A549 (cell line): ENCODE results near the gene NHLRC1. TPM values are rescaled to one million over a fixed set of nuclear protein-coding genes. Genes with fewer than 3 reads are reported as not detected.

Source experiments
- ATAC-seq, 2 experiments: fragments of 200-7000 bp in 1 of 2; fragments of >200 bp in 1 of 2; cut with Nextera tagmentation in 1 of 2; cut with Tn5 transposase in 1 of 2; 3 replicates each; pipeline versions ENCODE4 v1.8.0 to v1.9.1; 2018 to 2020; ENCODE audit warnings: mild to moderate bottlenecking in 1 of 2, moderate library complexity in 1 of 2
- CTCF ChIA-PET: fragments of 300-600 bp; sonication (Branson Sonifier 250); formaldehyde crosslinking; extraction: SDS; loops from one replicate; lab custom pipeline; 2021; ENCODE audit warnings: antibody characterized with exemption, inconsistent platforms; lab: Yijun Ruan, JAX
- POLR2A ChIA-PET: fragments of 350-600 bp; formaldehyde crosslinking; extraction: SDS; loops from one replicate; lab custom pipeline; 2021; ENCODE audit warnings: antibody characterized with exemption, inconsistent platforms; lab: Yijun Ruan, JAX
- DNase-seq, 2 experiments: peaks; one replicate each; pipeline versions ENCODE4 v3.0.0 to v3.0.0-alpha.2; 2011 to 2016; ENCODE audit warnings: low read depth in 1 of 2, low spot score in 1 of 2
- FAIRE-seq: peaks from 2 replicates; lab custom pipeline; 2011; peaks lifted over from hg19 to GRCh38; lab: Jason Lieb, UNC
- H3K27ac ChIP-seq, 2 experiments: fragments of >200 bp; sonication (Bioruptor Twin); formaldehyde crosslinking; 3 replicates each; pipeline ENCODE4 v1.5.1; 2016 to 2017
- H3K4me1 ChIP-seq: fragments of >200 bp; sonication (Bioruptor Twin); formaldehyde crosslinking; 3 replicates; pipeline ENCODE4 v1.6.1; 2016
- H3K4me2 ChIP-seq: fragments of >200 bp; sonication (Bioruptor Twin); formaldehyde crosslinking; 3 replicates; pipeline ENCODE4 v1.6.1; 2016
- H3K4me3 ChIP-seq: fragments of >200 bp; sonication (Bioruptor Twin); formaldehyde crosslinking; 3 replicates; pipeline ENCODE4 v1.5.1; 2016
- H3K9me3 ChIP-seq: fragments of >200 bp; sonication (Bioruptor Twin); formaldehyde crosslinking; 3 replicates; pipeline ENCODE4 v1.6.1; 2016
- BHLHE40 ChIP-seq: IDR thresholded peaks from 2 replicates; pipeline ENCODE4 v1.6.1; 2012; ENCODE audit warnings: low read depth, low read length, inconsistent platforms
- CBX2 ChIP-seq: fragments of 200-600 bp; sonication (generic); IDR thresholded peaks from 2 replicates; pipeline ENCODE4 v1.6.1; 2016; ENCODE audit warnings: low read depth, mild to moderate bottlenecking, borderline replicate concordance
- E2F6 ChIP-seq: IDR thresholded peaks from 2 replicates; pipeline ENCODE4 v1.6.1; 2012; ENCODE audit warnings: low read depth, borderline replicate concordance
- FOXS1 ChIP-seq: fragments of 250-450 bp; sonication (Bioruptor Pico); IDR thresholded peaks from 2 replicates; pipeline ENCODE4 v1.5.0; 2020; ENCODE audit warnings: mild to moderate bottlenecking, moderate library complexity
- HOXB13 ChIP-seq: fragments of 250-450 bp; sonication (Bioruptor Pico); IDR thresholded peaks from 2 replicates; pipeline ENCODE4 v1.5.0; 2020; ENCODE audit warnings: low read depth, mild to moderate bottlenecking, moderate library complexity
- MAX ChIP-seq: IDR thresholded peaks from 2 replicates; pipeline ENCODE4 v1.6.1; 2012
- MAZ ChIP-seq: fragments of 150-350 bp; IDR thresholded peaks from 2 replicates; pipeline ENCODE4 v1.6.1; 2014; ENCODE audit warnings: antibody characterized with exemption, low read depth, low read length, borderline replicate concordance
- RFX5 ChIP-seq: fragments of 450-650 bp; IDR thresholded peaks from 2 replicates; pipeline ENCODE4 v1.7.1; 2014; ENCODE audit warnings: antibody characterized with exemption, mild to moderate bottlenecking, moderate library complexity
- RNF2 ChIP-seq: fragments of 200-600 bp; sonication (generic); IDR thresholded peaks from 2 replicates; pipeline ENCODE4 v1.6.1; 2016; ENCODE audit warnings: low read depth, mild to moderate bottlenecking, antibody characterized with exemption, moderate library complexity, borderline replicate concordance
- ZNF302 ChIP-seq: fragments of 250-450 bp; sonication (Bioruptor Pico); IDR thresholded peaks from 2 replicates; pipeline ENCODE4 v1.9.0; 2021; ENCODE audit warnings: inconsistent platforms, mild to moderate bottlenecking, moderate library complexity
- WGBS: methylation state at CpG from one replicate; pipeline ENCODE4 v1.1.6; 2017; ENCODE audit errors: missing lambda C conversion rate; 5-methylcytosine and 5-hydroxymethylcytosine counted together
- polyA plus RNA-seq, 4 experiments: library from polyadenylated mRNA; depleted of rRNA in 3 of 4; stranded (reverse); fragments of >200 nt; fragmentation: RNase III in 1 of 4; extraction: RNeasy Plus Mini Kit Qiagen cat#74134 plus additional on column Dnase treatment in 1 of 4; gene quantifications; 2 replicates in 3 of 4; 3 replicates in 1 of 4; pipeline ENCODE4 v1.2.3, GENCODE V29; 2011 to 2017
- TF ChIP-seq, protein P1 (sequence below): fragments of >200 bp; sonication (Bioruptor Twin); formaldehyde crosslinking; IDR thresholded peaks from 3 replicates; pipeline ENCODE4 v1.6.1; 2016
- TF ChIP-seq, protein P2 (sequence below): fragments of 200-600 bp; sonication (generic); IDR thresholded peaks from 2 replicates; pipeline ENCODE4 v1.6.1; 2016; ENCODE audit warnings: antibody characterized with exemption, mild to moderate bottlenecking, moderate library complexity

The NHLRC1 gene
- polyA plus RNA-seq, 2 of the 4 experiments (the other 2 are of a cell fraction): 1.7 to 3.1 TPM

- ChIA-PET CTCF (interaction anchor here (0.7 kb wide), 1 partner anchor 17 kb away, joined by 3 read pairs; no protein-coding TSS in a partner anchor), POLR2A (no interaction called here)
- no peak overlapping the region for H3K4me2 ChIP-seq
- no peak overlapping the region for H3K27ac ChIP-seq
- FAIRE-seq (no peak), DNase-seq (no peak), ATAC-seq (no peak)
- H3K9me3 ChIP-seq: peaks cover 5% of the 10 kb centered on the region; the same call in 1 of the 3 replicates
- TF ChIP-seq ZNF302 (CRISPR knock-in tag) (no peak), RFX5 (no peak), MAZ (no peak), HOXB13 (CRISPR knock-in tag) (no peak), FOXS1 (CRISPR knock-in tag) (no peak), E2F6 (no peak)
- 0 out of 3 replicates have a peak, but pooled peaks cover 2% of the 10 kb centered on the region for H3K4me1 ChIP-seq
- H3K4me3 ChIP-seq: no peak overlapping the region
- 89% methylated on average over 5 of the region's 5 CpGs for WGBS
These were observed 5.3 kb downstream of the NHLRC1 start for GRCh38 chr6:18117136-18117535.

DNA sequence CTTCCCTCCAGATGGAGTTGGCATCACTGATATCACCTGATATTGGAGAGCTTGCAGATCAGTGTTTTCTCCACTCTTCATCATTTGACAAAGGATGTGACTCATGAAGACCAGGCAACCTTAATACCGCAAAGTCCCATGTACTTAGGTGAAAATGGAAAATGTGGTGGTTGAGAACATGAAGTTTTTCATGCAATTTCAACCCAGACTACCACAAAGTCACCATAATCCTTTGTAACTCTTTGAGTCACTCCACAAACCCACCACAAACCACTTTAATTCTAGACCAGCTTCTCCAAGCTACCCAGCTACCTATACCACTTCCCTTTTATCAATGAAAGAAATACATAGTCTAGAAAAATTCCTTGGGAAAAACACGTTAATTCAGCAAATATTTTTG, 7.1 kb downstream of the NHLRC1 start:
- TF ChIP-seq, protein P1, sequence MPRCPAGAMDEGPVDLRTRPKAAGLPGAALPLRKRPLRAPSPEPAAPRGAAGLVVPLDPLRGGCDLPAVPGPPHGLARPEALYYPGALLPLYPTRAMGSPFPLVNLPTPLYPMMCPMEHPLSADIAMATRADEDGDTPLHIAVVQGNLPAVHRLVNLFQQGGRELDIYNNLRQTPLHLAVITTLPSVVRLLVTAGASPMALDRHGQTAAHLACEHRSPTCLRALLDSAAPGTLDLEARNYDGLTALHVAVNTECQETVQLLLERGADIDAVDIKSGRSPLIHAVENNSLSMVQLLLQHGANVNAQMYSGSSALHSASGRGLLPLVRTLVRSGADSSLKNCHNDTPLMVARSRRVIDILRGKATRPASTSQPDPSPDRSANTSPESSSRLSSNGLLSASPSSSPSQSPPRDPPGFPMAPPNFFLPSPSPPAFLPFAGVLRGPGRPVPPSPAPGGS: no peak
- POLR2A ChIA-PET: no interaction called here
- Histone ChIP-seq H3K27ac (no peak overlapping the region), H3K4me2 (no peak overlapping the region), H3K4me3 (no peak overlapping the region), H3K4me1 (no peaks in the 10 kb centered on the region), H3K9me3 (no peaks in the 10 kb centered on the region)
- WGBS: 72% methylated on average over 2 of the region's 2 CpGs
- CTCF ChIA-PET: no interaction called here
- DNase-seq (no peak), ATAC-seq (no peak), FAIRE-seq (no peak)

DNA sequence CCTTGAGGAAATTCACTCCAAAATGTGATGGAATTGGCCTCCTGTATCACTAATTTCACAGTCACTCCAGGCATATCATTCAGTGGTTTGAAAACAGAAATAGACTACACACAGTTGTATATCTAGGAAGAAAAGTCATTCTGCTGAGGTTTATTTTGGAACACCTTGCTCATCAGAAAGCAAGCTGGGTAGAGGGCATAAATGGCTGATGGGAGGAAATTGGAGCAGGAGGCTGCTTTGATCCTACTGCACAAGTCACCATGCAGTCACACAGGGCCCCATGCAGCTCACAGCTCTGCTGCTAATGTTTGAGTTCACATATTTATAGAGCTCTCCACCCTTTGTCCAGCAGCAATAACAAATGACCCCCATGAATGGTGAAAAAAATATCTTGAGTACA, 12.3 kb downstream of the NHLRC1 start:
- H3K9me3 ChIP-seq: peaks cover 10% of the 10 kb centered on the region
- FAIRE-seq (no peak), ATAC-seq (no peak), DNase-seq (no peak)
- TF ChIP-seq BHLHE40: no peak
- no peak for TF ChIP-seq MAX
- H3K4me3 ChIP-seq: no peak overlapping the region
- H3K4me2 ChIP-seq: no peak overlapping the region
- H3K4me1 ChIP-seq: no peaks in the 10 kb centered on the region
- no peak overlapping the region for H3K27ac ChIP-seq
- ChIA-PET POLR2A (no interaction called here), CTCF (no interaction called here)

GRCh38 chr6:18107061-18107460, 15.4 kb downstream of the NHLRC1 start:
- H3K4me3 ChIP-seq: no peak overlapping the region
- TF ChIP-seq CBX2 (no peak), RNF2 (no peak)
- TF ChIP-seq, protein P2, sequence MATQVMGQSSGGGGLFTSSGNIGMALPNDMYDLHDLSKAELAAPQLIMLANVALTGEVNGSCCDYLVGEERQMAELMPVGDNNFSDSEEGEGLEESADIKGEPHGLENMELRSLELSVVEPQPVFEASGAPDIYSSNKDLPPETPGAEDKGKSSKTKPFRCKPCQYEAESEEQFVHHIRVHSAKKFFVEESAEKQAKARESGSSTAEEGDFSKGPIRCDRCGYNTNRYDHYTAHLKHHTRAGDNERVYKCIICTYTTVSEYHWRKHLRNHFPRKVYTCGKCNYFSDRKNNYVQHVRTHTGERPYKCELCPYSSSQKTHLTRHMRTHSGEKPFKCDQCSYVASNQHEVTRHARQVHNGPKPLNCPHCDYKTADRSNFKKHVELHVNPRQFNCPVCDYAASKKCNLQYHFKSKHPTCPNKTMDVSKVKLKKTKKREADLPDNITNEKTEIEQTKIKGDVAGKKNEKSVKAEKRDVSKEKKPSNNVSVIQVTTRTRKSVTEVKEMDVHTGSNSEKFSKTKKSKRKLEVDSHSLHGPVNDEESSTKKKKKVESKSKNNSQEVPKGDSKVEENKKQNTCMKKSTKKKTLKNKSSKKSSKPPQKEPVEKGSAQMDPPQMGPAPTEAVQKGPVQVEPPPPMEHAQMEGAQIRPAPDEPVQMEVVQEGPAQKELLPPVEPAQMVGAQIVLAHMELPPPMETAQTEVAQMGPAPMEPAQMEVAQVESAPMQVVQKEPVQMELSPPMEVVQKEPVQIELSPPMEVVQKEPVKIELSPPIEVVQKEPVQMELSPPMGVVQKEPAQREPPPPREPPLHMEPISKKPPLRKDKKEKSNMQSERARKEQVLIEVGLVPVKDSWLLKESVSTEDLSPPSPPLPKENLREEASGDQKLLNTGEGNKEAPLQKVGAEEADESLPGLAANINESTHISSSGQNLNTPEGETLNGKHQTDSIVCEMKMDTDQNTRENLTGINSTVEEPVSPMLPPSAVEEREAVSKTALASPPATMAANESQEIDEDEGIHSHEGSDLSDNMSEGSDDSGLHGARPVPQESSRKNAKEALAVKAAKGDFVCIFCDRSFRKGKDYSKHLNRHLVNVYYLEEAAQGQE: no peak
- TF ChIP-seq, all 56 proteins: peak for 0
- POLR2A ChIA-PET: no interaction called here
- H3K9me3 ChIP-seq: peaks cover 10% of the 10 kb centered on the region
- CTCF ChIA-PET: interaction anchor here (1.0 kb wide), 1 partner anchor 15 kb away, joined by 5 read pairs; the partner anchor contains the start of gene NHLRC1
- H3K4me1 ChIP-seq: no peaks in the 10 kb centered on the region
- H3K4me2 ChIP-seq: no peak overlapping the region
- no peak overlapping the region for H3K27ac ChIP-seq
- ATAC-seq: no peak
- no peak for DNase-seq
- FAIRE-seq: no peak
- WGBS: 74% methylated on average over 1 of the region's 1 CpG
